ENCODE measurements around the gene CES2. TPM values are rescaled to one million over a fixed set of nuclear protein-coding genes. Genes with fewer than 3 reads are reported as not detected.

The CES2 gene
- total RNA-seq, 2 experiments from 2014 or later = 59.3 to 62.6 TPM

DNA sequence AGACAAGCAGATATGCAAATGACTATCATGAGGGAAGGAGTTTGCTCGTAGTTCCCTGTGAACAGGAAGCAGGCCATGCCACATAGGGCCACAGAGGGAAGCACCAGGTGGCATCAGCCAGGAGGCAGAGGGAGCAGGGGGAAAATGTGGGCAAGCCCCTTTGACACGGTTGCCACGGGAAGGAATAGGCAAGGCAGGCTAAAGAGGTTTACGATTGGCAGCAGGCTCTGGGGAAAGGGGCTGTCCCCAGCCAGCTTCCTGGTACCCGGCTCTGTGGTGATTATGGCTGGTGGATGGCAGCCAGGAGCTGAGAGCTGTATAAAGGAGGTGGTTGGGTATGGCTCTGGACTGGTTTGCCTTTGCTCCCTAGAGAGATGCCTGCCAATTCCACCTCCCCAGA is 26.6 kb downstream of the CES2 start:
- POLR2A ChIA-PET = no interaction called here
- no peaks in the 10 kb centered on the region for H3K9me3 Mint-ChIP-seq
- Histone ChIP-seq H3K27ac (ENCODE audit: low read depth in 1 of 2, low read length in 2 of 2) (no peak overlapping the region), H3K4me1 (ENCODE audit: insufficient read depth, low read length) (peaks cover 4% of the 10 kb centered on the region), H3K4me3 (ENCODE audit: low read length) (no peak overlapping the region), H3K36me3 (ENCODE audit: insufficient read depth, low read length) (no peaks in the 10 kb centered on the region), H3K9me3 (ENCODE audit: control insufficient read depth in 1 of 2, insufficient read depth in 1 of 2, low read length in 2 of 2) (no peaks in the 10 kb centered on the region), H3K27me3 (ENCODE audit: control insufficient read depth in 1 of 2, insufficient read depth in 2 of 2, low read length in 2 of 2) (no peaks in the 10 kb centered on the region)
- H3K36me3 Mint-ChIP-seq (ENCODE audit: low read depth) = no peaks in the 10 kb centered on the region
- H3K4me1 Mint-ChIP-seq (ENCODE audit: low read depth) = no peaks in the 10 kb centered on the region
- no peak overlapping the region for H3K27ac Mint-ChIP-seq
- intact Hi-C loops (cut with DNase I, micrococcal nuclease) = no loop called here
- TF ChIP-seq, protein P1, sequence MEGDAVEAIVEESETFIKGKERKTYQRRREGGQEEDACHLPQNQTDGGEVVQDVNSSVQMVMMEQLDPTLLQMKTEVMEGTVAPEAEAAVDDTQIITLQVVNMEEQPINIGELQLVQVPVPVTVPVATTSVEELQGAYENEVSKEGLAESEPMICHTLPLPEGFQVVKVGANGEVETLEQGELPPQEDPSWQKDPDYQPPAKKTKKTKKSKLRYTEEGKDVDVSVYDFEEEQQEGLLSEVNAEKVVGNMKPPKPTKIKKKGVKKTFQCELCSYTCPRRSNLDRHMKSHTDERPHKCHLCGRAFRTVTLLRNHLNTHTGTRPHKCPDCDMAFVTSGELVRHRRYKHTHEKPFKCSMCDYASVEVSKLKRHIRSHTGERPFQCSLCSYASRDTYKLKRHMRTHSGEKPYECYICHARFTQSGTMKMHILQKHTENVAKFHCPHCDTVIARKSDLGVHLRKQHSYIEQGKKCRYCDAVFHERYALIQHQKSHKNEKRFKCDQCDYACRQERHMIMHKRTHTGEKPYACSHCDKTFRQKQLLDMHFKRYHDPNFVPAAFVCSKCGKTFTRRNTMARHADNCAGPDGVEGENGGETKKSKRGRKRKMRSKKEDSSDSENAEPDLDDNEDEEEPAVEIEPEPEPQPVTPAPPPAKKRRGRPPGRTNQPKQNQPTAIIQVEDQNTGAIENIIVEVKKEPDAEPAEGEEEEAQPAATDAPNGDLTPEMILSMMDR (IDR thresholded peaks at IDR 0.05) = no peak
- no peak overlapping the region for H3K4me3 Mint-ChIP-seq
- no peaks in the 10 kb centered on the region for H3K27me3 Mint-ChIP-seq
- peak in 1 of 14 experiments; percentile 12 for DNase-seq
- CTCF ChIA-PET = interaction anchor here (1.1 kb wide), 1 partner anchor 18 kb away, joined by 4 read pairs; no protein-coding TSS in a partner anchor
- no peak for ATAC-seq (ENCODE audit: poor library complexity)

DNA sequence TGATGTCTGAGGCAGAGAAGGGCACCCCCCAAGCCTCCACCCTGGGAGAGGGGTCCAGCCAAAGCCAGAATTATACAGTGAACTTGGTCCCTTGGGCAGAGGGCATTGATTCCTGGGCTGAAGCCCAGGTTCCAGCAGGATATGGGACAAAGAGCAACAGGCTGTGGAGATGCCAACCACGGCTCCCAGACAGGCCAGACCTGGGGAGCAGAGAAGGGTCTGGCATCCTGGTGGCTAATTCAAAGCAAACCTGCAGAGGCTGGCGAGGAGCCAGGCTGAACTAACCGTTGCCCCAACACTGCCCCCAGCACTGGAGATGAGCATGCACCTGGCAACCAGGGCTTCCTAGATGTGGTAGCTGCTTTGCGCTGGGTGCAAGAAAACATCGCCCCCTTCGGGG is 28.7 kb downstream of the CES2 start:
- H3K36me3 Mint-ChIP-seq (ENCODE audit: low read depth) = no peaks in the 10 kb centered on the region
- Histone ChIP-seq H3K9me3 (ENCODE audit: control insufficient read depth in 1 of 2, insufficient read depth in 1 of 2, low read length in 2 of 2) (no peaks in the 10 kb centered on the region), H3K4me1 (ENCODE audit: insufficient read depth, low read length) (peaks cover 4% of the 10 kb centered on the region), H3K27ac (ENCODE audit: low read depth in 1 of 2, low read length in 2 of 2) (no peak overlapping the region), H3K27me3 (ENCODE audit: control insufficient read depth in 1 of 2, insufficient read depth in 2 of 2, low read length in 2 of 2) (no peaks in the 10 kb centered on the region), H3K4me3 (ENCODE audit: low read length) (no peak overlapping the region), H3K36me3 (ENCODE audit: insufficient read depth, low read length) (no peaks in the 10 kb centered on the region)
- ATAC-seq (ENCODE audit: poor library complexity) (no peak), DNase-seq (no peak)
- no peak overlapping the region for H3K27ac Mint-ChIP-seq
- H3K4me1 Mint-ChIP-seq (ENCODE audit: low read depth) = no peaks in the 10 kb centered on the region
- H3K27me3 Mint-ChIP-seq = no peaks in the 10 kb centered on the region
- TF ChIP-seq, protein P1 (IDR thresholded peaks at IDR 0.05) = no peak
- intact Hi-C loops (cut with DNase I, micrococcal nuclease) = no loop called here
- H3K4me3 Mint-ChIP-seq = no peak overlapping the region
- CTCF ChIA-PET = no interaction called here
- H3K9me3 Mint-ChIP-seq = no peaks in the 10 kb centered on the region
- POLR2A ChIA-PET = no interaction called here

DNA sequence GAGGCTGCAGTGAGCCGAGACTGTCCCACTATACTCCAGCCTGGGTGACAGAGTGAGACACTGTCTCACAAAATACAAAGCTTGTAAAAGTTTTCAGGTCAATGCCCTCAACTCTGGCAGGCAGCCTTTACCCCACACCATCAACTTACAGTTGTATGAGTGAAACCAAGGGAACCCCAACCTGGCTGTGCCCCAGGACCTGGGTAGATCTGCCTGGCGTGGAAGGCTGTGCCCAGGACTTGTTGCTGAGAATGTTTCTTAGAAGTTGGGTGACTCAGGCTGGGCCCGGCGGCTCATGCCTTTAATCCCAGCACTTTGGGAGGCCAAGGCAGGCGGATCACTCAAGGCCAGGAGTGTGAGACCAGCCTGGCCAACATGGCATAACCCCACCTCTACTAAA is 33.5 kb downstream of the CES2 start:
- Mint-ChIP-seq H3K36me3 (ENCODE audit: low read depth) (no peaks in the 10 kb centered on the region), H3K4me1 (ENCODE audit: low read depth) (no peaks in the 10 kb centered on the region), H3K4me3 (no peak overlapping the region), H3K27ac (no peak overlapping the region), H3K9me3 (no peaks in the 10 kb centered on the region), H3K27me3 (no peaks in the 10 kb centered on the region)
- H3K36me3 ChIP-seq (ENCODE audit: insufficient read depth, low read length) = no peaks in the 10 kb centered on the region
- ATAC-seq (ENCODE audit: poor library complexity) (no peak), DNase-seq (no peak)
- POLR2A ChIA-PET = no interaction called here
- CTCF ChIA-PET = interaction anchor here (1.2 kb wide), 1 partner anchor 15 kb away, joined by 3 read pairs; no protein-coding TSS in a partner anchor
- intact Hi-C loops (cut with DNase I, micrococcal nuclease) = no loop called here
- H3K4me1 ChIP-seq (ENCODE audit: insufficient read depth, low read length) = no peaks in the 10 kb centered on the region
- no peak overlapping the region for H3K27ac ChIP-seq (ENCODE audit: low read depth in 1 of 2, low read length in 2 of 2)
- H3K27me3 ChIP-seq (ENCODE audit: control insufficient read depth in 1 of 2, insufficient read depth in 2 of 2, low read length in 2 of 2) = no peaks in the 10 kb centered on the region
- no peak overlapping the region for H3K4me3 ChIP-seq (ENCODE audit: low read length)
- TF ChIP-seq, protein P1 (IDR thresholded peaks at IDR 0.05) = no peak
- H3K9me3 ChIP-seq (ENCODE audit: control insufficient read depth in 1 of 2, insufficient read depth in 1 of 2, low read length in 2 of 2) = no peaks in the 10 kb centered on the region
